GM12878 (cell line): Measurements from ENCODE around the gene KCNK17. TPM values are rescaled to one million over a fixed set of nuclear protein-coding genes. Genes with fewer than 3 reads are reported as not detected.

Source experiments
- ATAC-seq: fragments of 200-7000 bp; cut with Tn5 transposase; 3 replicates; pipeline ENCODE4 v1.9.1; 2020; ENCODE audit warnings: mild to moderate bottlenecking, moderate library complexity
- BruUV-seq: library from RNA; stranded (reverse); fragments of 400-500 nt; replicated peaks from 2 replicates; lab custom pipeline; 2021; lab: Mats Ljungman, UMichigan
- CTCF ChIA-PET: fragments of 300-600 bp; sonication (Branson Sonifier 250); formaldehyde crosslinking; extraction: SDS; loops from one replicate; lab custom pipeline; 2021; ENCODE audit warnings: inconsistent platforms; lab: Yijun Ruan, JAX
- POLR2A ChIA-PET: fragments of 350-600 bp; formaldehyde crosslinking; extraction: SDS; loops from one replicate; lab custom pipeline; 2021; ENCODE audit warnings: inconsistent platforms; lab: Charles Lee
- RAD21 ChIA-PET: fragments of 300-600 bp; sonication (Branson Sonifier 250); formaldehyde crosslinking; loops from one replicate; lab custom pipeline; 2023; ENCODE audit warnings: antibody characterized with exemption; ENCODE audit not compliant: unreplicated experiment; lab: Charles Lee
- SMC1A ChIA-PET: fragments of 300-600 bp; sonication (Branson Sonifier 250); formaldehyde crosslinking; loops from one replicate; lab custom pipeline; 2023; ENCODE audit not compliant: unreplicated experiment, uncharacterized antibody; lab: Charles Lee
- DNase-seq: peaks from one replicate; pipeline ENCODE4 v3.0.0-alpha.2; 2011; ENCODE audit warnings: low read depth, low spot score
- FAIRE-seq: peaks from 3 replicates; lab custom pipeline; 2011; peaks lifted over from hg19 to GRCh38; lab: Jason Lieb, UNC
- H2AFZ ChIP-seq: 2 replicates; pipeline ENCODE4 v1.6.0; 2011; ENCODE audit warnings: low read depth, low read length, control low read depth; ENCODE audit not compliant: control insufficient read depth
- H3K27ac ChIP-seq: 2 replicates; pipeline ENCODE4 v1.5.1; 2011; ENCODE audit warnings: control low read depth; ENCODE audit not compliant: control insufficient read depth, insufficient read depth
- H3K27me3 ChIP-seq, 2 experiments: replicated peaks in 1 of 2; 2 replicates each; pipeline versions ENCODE4 v1.6.0 to v1.6.1; 2011; ENCODE audit warnings: low read length in 1 of 2; ENCODE audit not compliant: control insufficient read depth in 2 of 2, insufficient read depth in 2 of 2
- H3K36me3 ChIP-seq, 2 experiments: 2 replicates each; pipeline ENCODE4 v1.5.1; 2011; ENCODE audit warnings: low read length in 1 of 2; ENCODE audit not compliant: control insufficient read depth in 2 of 2, insufficient read depth in 2 of 2
- H3K4me1 ChIP-seq: 2 replicates; pipeline ENCODE4 v1.6.1; 2011; ENCODE audit warnings: mild to moderate bottlenecking, low read length, moderate library complexity, mixed read lengths; ENCODE audit not compliant: control insufficient read depth, insufficient read depth
- H3K4me2 ChIP-seq: 2 replicates; pipeline ENCODE4 v1.6.0; 2011; ENCODE audit warnings: control low read depth; ENCODE audit not compliant: control insufficient read depth, insufficient read depth
- H3K4me3 ChIP-seq: fragments of 200-600 bp; sonication (generic); 2 replicates; pipeline ENCODE4 v1.5.1; 2016
- H3K79me2 ChIP-seq: 2 replicates; pipeline ENCODE4 v1.6.0; 2011; ENCODE audit warnings: low read length; ENCODE audit not compliant: control insufficient read depth, insufficient read depth
- H3K9ac ChIP-seq: 2 replicates; pipeline ENCODE4 v1.8.0; 2011; ENCODE audit warnings: low read length, control low read depth, mixed read lengths; ENCODE audit not compliant: control insufficient read depth, insufficient read depth
- H3K9me3 ChIP-seq: replicated peaks from 3 replicates; pipeline ENCODE4 v1.5.1; 2011; ENCODE audit warnings: mild to moderate bottlenecking, low read length; ENCODE audit not compliant: control insufficient read depth, insufficient read depth
- H4K20me1 ChIP-seq: 2 replicates; pipeline ENCODE4 v1.6.0; 2011; ENCODE audit not compliant: control insufficient read depth, insufficient read depth
- ATF2 ChIP-seq: IDR thresholded peaks from 2 replicates; pipeline ENCODE4 v1.6.1; 2012; ENCODE audit warnings: low read length, inconsistent platforms
- ATF3 ChIP-seq: IDR thresholded peaks from 2 replicates; pipeline ENCODE4 v1.6.1; 2011; ENCODE audit warnings: low read depth, mild to moderate bottlenecking, low read length, moderate library complexity, borderline replicate concordance; ENCODE audit errors: extremely low read depth
- BACH1 ChIP-seq: fragments of 450-650 bp; IDR thresholded peaks from 2 replicates; pipeline ENCODE4 v1.6.1; 2017; ENCODE audit warnings: mild to moderate bottlenecking, borderline replicate concordance
- CBFB ChIP-seq: IDR thresholded peaks from 2 replicates; pipeline ENCODE4 v1.6.1; 2016; ENCODE audit warnings: antibody characterized with exemption, low read depth
- CHD1 ChIP-seq: IDR thresholded peaks from 2 replicates; pipeline ENCODE4 v1.6.1; 2012; ENCODE audit warnings: low read depth, low read length, improper control_type of control experiment
- CUX1 ChIP-seq: IDR thresholded peaks from 2 replicates; pipeline ENCODE4 v1.6.1; 2012; ENCODE audit warnings: improper control_type of control experiment, low read depth, low read length; ENCODE audit not compliant: insufficient replicate concordance
- E2F4 ChIP-seq: IDR thresholded peaks from 2 replicates; pipeline ENCODE4 v1.6.1; 2012; ENCODE audit warnings: low read depth, low read length, improper control_type of control experiment
- GATAD2B ChIP-seq: fragments of 450-650 bp; conservative IDR thresholded peaks from 2 replicates; pipeline ENCODE4 v1.6.1; 2017; ENCODE audit warnings: low read depth, mild to moderate bottlenecking, moderate library complexity
- LARP7 ChIP-seq: fragments of 450-650 bp; IDR thresholded peaks from 2 replicates; pipeline ENCODE4 v1.6.1; 2017; ENCODE audit warnings: mild to moderate bottlenecking
- PKNOX1 ChIP-seq: fragments of 450-650 bp; IDR thresholded peaks from 2 replicates; pipeline ENCODE4 v1.6.1; 2016; ENCODE audit warnings: mild to moderate bottlenecking
- RELA ChIP-seq: fragments of 450-650 bp; IDR thresholded peaks from 2 replicates; pipeline ENCODE4 v1.8.0; 2014; ENCODE audit warnings: borderline replicate concordance; ENCODE audit not compliant: partially characterized antibody
- SMAD5 ChIP-seq: IDR thresholded peaks from 2 replicates; pipeline ENCODE4 v1.6.1; 2016; ENCODE audit warnings: antibody characterized with exemption, low read depth
- SRF ChIP-seq, 2 experiments: IDR thresholded peaks; 2 replicates each; pipeline ENCODE4 v1.6.1; 2011; ENCODE audit warnings: low read depth in 2 of 2, low read length in 2 of 2, mild to moderate bottlenecking in 1 of 2, moderate library complexity in 1 of 2
- TCF12 ChIP-seq: IDR thresholded peaks from 2 replicates; pipeline ENCODE4 v1.6.1; 2011; ENCODE audit warnings: low read depth, mild to moderate bottlenecking, low read length
- ZBED1 ChIP-seq: IDR thresholded peaks from 2 replicates; pipeline ENCODE4 v1.6.1; 2016; ENCODE audit warnings: borderline replicate concordance
- ZSCAN29 ChIP-seq: fragments of 450-650 bp; IDR thresholded peaks from 2 replicates; pipeline ENCODE4 v1.6.1; 2017; ENCODE audit warnings: mild to moderate bottlenecking, moderate library complexity
- WGBS: methylation state at CpG from one replicate; pipeline ENCODE4 v1.1.6; 2016; ENCODE audit warnings: low lambda C conversion rate; ENCODE audit not compliant: insufficient replicate concordance, insufficient coverage; ENCODE audit errors: missing lambda C conversion rate; 5-methylcytosine and 5-hydroxymethylcytosine counted together
- in situ Hi-C: fragments of 300-500 bp; cut with MboI; formaldehyde crosslinking; loops from 9 replicates; pipeline ENCODE4 v1.14.3; 2018; ENCODE audit warnings: mixed read lengths
- intact Hi-C: fragments of 100-400 bp; cut with micrococcal nuclease; formaldehyde crosslinking; loops from one replicate; pipeline ENCODE4 v1.14.2; 2022; ENCODE audit not compliant: unreplicated experiment
- polyA plus RNA-seq, 11 experiments: library from polyadenylated mRNA; depleted of rRNA in 4 of 11; unstranded in 6 of 11; stranded (reverse) in 5 of 11; fragments of >200 nt; fragmentation: Nextera tagmentation in 4 of 11; fragmentation: Illumina TruSeq in 1 of 11; extraction: Ambion mirVana in 4 of 11; extraction: Trizol in 1 of 11; gene quantifications; 1 replicate in 1 of 11; 2 replicates in 10 of 11; pipeline versions ENCODE4 v1.2.1 to v1.2.3, GENCODE V29; 2011 to 2016; ENCODE audit warnings: inconsistent platforms in 2 of 11, missing spikeins in 2 of 11, low read depth in 1 of 11
- total RNA-seq, 4 experiments: library from RNA; depleted of rRNA in 3 of 4; stranded (reverse); fragments of >200 nt in 3 of 4; fragmentation: Illumina TruSeq in 1 of 4; extraction: Trizol in 1 of 4; gene quantifications; 2 replicates each; pipeline versions ENCODE4 v1.2.1 to v1.2.3, GENCODE V29; 2013 to 2021

The KCNK17 gene
- total and polyA plus RNA-seq, 10 of the 15 experiments (the other 5 are each of a cell fraction or from before 2014, with no cell fraction given), result not detected

GRCh38 chr6:39312912-39313525 lies 1.2 kb downstream of the KCNK17 start:
- no peak overlapping the region for H3K4me2 ChIP-seq
- ChIA-PET SMC1A (no interaction called here), CTCF (interaction anchor here (6.6 kb wide), 1 partner anchor 147 kb away, joined by 73 read pairs; no protein-coding TSS in a partner anchor), RAD21 (no interaction called here), POLR2A (no interaction called here)
- H2AFZ ChIP-seq, result no peak overlapping the region
- no peaks in the 10 kb centered on the region for H3K79me2 ChIP-seq
- H3K9ac ChIP-seq, result no peak overlapping the region
- FAIRE-seq, result no peak
- peaks cover 11 to 14% of the 10 kb centered on the region in 2 experiments for H3K27me3 ChIP-seq
- no peaks in the 10 kb centered on the region for H3K4me1 ChIP-seq
- no peaks in the 10 kb centered on the region for H3K36me3 ChIP-seq
- DNase-seq, result no peak
- H3K27ac ChIP-seq, result no peak overlapping the region
- no peak overlapping the region for H3K4me3 ChIP-seq
- in situ Hi-C loops (no loop called here), intact Hi-C loops (no loop called here)
- no peaks in the 10 kb centered on the region for H4K20me1 ChIP-seq
- no TSS peak for BruUV-seq
- 30% methylated on average over 40 of the region's 45 CpGs for WGBS
- H3K9me3 ChIP-seq, result no peaks in the 10 kb centered on the region
- no peak for ATAC-seq
- TF ChIP-seq ATF2, result no peak
- no peak for TF ChIP-seq BACH1
- TF ChIP-seq LARP7, result no peak
- no peak for TF ChIP-seq ATF3
- TF ChIP-seq PKNOX1, result no peak
- no peak for TF ChIP-seq GATAD2B
- no peak for TF ChIP-seq E2F4
- no peak for TF ChIP-seq SMAD5
- TF ChIP-seq TCF12, result no peak
- no peak for TF ChIP-seq CHD1
- no peak for TF ChIP-seq CUX1
- TF ChIP-seq SRF (IDR thresholded peaks at IDR 0.05; ENCODE audit: low read depth in 2 of 2, low read length in 2 of 2), result no peak
- no peak for TF ChIP-seq ZBED1
- no peak for TF ChIP-seq ZSCAN29
- TF ChIP-seq RELA, result no peak
- no peak for TF ChIP-seq CBFB
